GM18511 (cell line): ENCODE measurements around the gene FAAP20.

ENCODE experiments used
- ATAC-seq: cut with Tn5 transposase; IDR thresholded peaks from one replicate; pipeline ENCODE4 v1.9.1; 2021; ENCODE audit warnings: mild to moderate bottlenecking, moderate library complexity; ENCODE audit not compliant: unreplicated experiment

Gene FAAP20

DNA sequence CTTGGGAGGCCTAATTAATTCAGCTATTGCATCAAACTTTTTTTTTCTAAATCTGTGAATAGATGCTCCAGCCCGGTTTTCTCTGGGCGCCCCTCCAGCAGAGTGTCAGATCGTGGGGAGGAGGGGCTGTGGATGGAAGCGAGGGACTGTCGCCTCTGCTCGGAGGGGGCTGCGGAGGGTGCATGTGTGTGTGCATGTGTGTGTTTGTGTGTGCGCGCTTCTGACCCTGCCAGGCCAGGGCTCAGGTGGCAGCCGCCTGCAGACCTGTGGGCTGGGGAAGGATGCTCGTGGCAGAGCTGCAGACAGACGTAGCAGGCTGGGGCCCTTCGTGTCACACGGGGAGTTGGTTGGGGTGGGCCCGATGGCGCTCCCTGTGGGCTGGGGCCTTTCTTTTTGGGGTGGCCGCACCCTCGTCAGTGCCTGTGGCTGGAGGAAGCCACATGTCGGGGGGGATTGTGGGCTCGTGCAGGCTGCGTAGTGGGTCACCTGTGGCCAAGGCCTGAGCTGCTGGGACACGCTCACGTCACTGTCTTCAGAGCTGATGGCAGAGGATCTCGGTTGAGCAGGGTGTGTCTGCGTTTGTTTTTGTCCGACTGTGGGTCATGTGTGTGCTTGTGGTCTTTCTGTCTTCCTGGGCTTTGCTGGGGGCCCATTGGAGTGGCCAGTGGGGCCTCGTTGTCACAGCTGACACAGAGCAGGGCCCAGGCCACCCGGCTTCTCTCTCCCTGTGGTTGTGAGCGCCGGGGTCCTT is 36.4 kb upstream of the FAAP20 start:
- ATAC-seq = no peak

DNA sequence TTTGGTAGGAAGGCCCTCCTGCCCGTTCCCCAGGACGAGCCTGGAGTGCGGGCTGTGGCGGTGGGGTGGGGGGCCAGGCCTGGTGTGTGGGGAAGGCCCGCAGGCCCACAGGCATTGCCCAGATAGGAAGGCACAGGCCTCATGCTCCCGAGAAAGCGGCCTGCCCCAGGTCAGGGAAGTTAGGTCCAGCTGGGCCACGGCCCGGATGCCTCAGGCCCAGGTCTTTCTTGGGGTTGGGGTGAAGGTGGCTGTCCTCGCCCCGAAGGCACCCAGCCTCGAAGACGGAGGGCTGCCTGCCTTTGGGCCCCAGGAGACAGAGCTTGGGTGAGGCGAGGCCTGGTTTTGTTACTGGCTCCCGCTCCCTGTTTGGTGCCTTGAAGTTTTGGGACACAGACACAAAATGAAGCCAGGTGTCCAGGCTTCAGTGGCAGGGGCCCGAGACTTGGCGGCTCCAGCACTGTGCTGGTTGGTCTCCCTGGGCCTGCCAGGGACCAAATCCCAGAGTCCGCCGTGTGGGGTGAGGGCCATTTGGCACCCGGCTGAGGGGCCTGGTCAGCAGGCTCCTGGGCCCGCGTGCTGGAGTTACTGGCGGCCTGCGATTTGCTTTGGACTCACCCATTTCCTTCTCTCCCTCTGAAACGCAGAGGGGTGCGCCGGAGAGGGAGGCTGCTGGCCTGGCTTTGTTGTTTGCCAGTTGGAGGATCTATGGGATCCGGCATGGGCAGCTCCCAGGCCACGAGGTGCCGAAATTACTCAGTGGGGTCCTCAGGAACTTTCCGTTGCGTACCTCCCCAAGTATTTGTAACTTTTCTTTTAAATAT is 35.5 kb upstream of the FAAP20 start:
- no peak for ATAC-seq

DNA sequence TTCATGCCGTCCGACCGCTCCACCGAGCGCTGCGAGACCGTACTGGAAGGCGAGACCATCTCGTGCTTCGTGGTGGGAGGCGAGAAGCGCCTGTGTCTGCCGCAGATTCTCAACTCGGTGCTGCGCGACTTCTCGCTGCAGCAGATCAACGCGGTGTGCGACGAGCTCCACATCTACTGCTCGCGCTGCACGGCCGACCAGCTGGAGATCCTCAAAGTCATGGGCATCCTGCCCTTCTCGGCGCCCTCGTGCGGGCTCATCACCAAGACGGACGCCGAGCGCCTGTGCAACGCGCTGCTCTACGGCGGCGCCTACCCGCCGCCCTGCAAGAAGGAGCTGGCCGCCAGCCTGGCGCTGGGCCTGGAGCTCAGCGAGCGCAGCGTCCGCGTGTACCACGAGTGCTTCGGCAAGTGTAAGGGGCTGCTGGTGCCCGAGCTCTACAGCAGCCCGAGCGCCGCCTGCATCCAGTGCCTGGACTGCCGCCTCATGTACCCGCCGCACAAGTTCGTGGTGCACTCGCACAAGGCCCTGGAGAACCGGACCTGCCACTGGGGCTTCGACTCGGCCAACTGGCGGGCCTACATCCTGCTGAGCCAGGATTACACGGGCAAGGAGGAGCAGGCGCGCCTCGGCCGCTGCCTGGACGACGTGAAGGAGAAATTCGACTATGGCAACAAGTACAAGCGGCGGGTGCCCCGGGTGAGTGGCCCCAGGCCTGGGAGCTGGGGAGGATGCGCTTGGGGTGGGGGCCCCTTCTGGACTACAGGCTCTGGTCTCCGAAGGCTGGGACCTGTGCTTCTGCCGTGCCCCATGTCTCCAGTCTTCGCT is 34.7 kb upstream of the FAAP20 start:
- ATAC-seq = no peak

DNA sequence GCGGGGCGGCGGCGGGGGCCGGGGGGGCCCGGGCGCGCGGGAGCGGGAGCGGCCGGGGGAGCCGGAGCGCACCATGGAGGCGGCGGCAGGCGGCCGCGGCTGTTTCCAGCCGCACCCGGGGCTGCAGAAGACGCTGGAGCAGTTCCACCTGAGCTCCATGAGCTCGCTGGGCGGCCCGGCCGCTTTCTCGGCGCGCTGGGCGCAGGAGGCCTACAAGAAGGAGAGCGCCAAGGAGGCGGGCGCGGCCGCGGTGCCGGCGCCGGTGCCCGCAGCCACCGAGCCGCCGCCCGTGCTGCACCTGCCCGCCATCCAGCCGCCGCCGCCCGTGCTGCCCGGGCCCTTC is 34.1 kb upstream of the FAAP20 start:
- no peak for ATAC-seq

DNA sequence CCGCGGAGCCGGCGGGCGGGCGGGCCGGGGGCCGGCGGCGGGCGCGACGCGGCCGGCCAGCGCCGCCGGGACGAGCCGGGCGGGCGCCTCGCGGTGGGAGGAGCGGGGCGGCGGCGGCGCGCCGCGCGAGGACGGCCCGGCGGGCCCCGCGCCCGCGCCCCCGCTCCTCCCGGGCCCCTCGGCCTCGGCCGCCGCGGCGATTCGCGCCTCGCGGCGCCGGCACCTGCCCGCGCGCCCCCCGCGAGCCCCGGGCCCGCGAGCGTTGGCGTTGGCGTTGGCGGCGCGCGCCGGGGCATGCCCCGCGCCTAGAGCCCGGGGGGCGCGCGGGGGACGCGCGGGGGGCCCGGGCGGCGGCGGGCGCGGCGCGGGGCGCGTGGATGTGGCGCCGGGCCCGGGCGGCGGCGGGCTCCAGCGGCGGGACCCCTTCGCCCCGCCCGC is 33.6 kb upstream of the FAAP20 start, which contains the start of gene SKI:
SKI (plus strand) TSS at position 163 of the 438 bp plus-strand sequence. CDS start 448 bp downstream, outside the sequence.
- ATAC-seq = no peak

DNA sequence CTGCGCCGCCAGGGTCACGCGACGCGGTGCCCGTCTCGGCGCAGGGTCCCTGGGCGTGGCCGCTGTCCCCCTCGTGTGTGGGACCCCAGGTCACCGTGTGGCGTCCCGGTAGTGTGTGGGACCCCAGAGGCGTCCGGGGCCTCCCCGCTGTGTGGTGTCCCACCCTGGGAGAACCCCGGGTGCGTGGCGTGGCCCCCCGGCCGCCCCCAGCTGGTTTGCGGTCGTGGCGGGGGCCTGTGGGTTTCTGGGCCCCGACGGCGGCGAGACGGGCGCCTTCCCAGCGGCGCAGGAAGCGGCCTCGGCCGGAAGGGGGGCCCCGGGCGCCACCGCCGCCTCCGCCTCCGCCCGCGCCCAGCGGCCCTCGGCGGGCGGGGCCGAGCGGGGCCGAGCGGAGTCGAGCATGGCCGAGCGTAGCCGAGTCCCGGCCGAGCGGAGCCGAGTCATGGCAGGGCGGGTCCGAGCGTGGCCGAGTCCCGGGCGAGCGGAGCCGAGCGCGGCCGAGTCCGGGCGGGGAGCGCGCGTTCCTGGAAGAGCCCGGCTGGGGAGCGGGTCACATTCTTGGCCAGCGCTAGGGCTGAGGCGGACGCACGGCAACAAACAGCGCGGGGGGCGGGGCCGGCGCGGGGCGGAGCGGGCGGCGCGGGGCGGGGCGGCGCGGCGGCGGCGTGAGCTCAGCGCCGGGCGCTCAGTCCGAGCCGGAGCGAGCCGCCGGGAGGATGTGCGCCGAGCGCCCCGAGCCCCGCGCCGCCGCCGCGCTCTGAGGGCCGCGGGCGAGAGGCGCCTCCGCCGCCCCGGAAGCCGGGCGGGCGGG is 33.0 kb upstream of the FAAP20 start:
- peak; percentile 85 for ATAC-seq

DNA sequence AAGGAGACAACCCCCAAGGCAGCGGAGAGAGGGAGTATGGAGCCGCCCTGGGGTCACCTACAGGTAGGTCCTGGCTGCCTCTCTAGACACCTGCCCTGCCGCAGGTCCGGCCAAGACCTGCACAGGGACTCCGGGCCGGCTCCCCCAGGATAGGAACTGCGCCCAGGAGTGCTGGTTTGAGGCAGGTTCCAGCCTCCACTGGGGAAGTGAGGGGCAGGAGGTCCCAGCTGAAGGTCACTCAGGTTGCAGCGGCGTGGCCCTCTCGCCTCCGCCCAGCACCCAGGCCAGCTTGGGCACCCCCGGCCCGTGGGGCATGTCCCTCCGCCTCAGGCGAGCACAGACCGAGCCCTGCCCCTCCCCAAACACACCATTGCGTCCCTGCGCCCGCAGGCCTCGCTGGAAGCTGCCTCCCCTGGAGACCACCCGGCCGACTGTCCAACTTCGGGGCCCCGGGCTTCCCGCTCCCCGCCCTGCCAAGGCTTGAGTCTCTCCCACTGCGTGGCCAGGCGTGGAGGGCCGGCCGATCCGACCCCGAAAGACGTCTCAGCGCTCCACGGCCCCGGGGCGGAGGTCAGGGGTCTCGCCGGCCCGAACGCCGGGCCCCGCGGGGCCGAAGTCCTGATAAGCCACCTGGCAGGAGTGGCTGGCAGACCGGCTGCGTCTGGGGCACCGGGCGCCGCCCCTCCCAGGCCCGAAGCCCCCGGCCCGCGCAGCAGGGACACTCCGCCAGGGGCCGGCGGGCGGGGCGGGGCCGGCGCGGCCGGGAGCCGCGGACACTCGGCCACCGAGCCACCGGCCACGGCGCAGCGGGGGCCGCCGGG is 32.2 kb upstream of the FAAP20 start:
- no peak for ATAC-seq

DNA sequence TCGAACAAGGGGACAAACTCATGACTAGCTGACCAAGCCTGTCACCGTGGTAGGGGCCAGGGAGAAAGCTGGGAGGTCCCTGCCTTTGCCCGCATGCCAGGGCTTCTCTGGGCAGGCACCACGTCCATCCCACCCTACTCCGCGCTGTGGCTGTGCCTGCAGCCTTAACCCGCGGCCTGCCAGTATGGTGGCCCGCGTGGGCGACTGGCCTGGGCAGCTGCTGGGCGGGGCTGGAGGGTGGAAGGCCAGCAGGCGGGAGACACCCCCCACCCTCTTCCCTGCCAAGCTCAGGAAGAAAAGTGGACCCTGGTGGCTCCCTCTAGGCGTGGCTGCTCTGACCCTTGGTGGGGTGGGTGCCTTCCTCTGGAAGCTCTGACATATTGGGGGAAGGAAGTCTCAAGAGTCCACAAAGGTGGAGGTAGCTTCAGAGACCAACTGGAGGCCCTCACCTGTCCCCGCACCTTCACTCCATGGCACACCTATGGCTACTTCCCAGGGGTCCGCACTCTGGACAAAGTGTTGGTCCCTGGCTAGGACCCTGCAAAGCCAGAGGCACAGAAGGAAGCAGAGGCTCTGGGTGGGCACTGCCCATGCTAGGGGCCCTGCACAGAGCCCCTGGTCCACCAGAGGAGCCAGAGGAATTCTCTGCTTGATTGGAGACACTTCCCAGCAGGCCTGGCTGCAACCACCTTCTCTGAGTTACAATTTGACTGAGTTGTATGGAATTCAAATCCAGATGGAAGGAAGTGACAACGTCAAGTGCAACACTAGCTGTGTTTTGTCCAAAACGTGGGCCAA is 30.3 kb upstream of the FAAP20 start:
- no peak for ATAC-seq

DNA sequence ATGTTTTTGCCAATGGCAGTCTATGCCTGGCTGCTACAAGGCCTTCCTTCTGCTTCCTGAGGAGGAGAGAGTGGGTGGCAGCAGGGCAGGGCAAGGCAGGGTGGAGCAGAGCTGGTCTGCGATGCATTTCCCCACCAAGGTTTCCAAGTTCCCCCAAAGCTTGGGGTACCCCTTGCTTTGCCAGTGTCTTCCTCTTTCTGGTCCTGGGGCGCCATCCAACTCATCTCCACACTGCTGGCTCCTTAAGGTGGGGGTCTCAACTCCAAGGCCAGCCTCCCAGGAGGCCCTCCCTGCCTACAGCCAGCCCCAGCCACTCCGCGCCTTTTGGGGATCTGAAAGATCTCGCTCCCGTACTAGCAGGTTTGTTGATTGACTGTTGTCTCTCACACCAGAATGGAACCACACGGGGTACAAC is 29.6 kb upstream of the FAAP20 start:
- no peak for ATAC-seq

DNA sequence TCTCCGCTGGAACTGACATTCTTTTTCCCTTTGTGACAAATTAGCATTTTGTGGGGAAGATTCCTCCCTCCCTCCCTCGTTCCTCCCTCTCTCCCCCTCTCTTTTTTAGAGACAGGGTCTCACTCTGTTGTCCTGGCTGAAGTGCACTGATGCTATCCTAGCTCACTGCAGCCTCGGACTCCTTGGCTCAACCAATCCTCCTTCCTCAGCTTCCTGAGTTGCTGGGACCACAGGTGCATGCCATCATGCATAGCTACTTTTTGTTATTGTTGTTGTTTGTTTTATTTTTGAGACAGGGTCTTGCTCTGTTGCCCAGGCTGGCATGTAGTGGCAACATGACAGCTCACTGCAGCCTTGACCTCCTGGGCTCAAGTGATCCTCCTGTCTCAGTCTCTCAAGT is 26.7 kb upstream of the FAAP20 start:
- ATAC-seq = no peak

DNA sequence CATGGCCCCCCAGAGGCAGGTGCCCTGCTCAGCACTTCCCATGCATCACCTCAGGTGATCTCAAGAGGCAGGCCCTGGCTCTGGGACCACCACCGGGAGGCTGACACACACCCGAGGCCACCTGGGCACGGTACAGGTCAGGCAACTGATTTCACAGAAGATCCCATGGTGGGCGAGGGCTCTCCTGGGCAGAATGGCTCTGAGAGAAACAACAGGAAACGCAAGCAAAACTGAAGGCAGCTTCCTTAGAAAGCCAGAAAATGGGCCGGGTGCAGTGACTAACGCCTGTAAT is 22.1 kb upstream of the FAAP20 start:
- no peak for ATAC-seq

DNA sequence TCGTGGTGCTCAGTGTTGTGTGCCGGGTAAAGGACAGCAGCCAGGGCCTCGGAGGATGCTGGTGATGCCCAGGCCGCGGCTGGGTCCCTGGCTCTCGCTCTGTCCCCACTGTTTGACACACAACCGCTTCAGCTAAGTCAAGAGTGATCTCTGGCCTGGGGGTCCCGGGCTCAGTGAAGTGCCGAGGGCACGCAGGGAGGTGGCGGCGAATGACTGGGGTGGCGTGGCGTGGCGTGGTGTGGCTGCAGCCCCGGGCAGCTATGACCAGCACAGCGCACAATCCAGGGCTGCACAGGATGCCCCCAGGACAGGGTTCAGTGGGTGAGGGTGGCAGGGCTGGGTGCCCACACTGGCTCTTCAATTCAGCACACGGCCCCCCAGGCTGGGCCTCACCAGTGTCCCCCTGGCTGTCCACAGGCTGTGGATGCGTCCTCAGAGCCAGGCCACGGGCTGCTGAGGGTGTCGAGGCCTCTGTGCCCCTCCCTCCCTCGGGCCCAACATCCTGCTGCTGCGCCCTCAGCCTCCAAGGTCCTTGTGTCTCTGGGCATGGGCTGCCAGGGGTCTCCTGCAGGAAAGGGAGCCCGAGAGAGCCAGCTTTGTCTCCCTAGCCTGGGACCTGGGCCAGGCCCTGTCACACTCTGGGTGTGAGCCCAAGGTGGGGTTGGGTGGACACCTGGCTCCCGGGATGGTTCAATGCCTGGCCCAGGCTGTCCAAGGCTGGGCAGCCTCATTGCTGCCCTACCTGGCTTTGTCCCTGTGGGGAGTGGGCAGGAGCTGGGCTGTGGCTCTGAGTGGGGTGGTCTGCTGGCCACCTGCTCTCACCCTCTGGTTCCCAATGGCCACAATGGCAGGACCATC is 21.6 kb upstream of the FAAP20 start:
- ATAC-seq = no peak

DNA sequence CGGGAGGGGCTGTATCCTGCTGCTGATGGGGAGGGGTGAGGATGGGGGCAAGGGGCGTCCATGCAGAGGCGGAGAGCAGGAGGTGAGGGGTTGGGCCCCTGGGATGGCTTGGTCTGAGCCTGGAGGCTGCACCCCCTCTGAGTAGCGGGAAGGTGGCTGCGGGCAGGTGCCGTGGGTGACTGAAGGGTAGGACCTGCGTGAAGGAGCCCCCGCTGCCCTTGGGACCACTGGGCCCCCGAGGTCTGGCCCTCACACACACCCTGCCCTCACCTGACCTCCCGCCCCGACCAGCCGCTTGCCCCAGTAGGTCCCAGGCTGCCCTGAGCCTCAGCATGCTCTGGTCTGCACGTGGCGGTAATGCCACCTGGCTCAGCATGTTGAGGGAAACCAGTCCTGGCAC is 20.8 kb upstream of the FAAP20 start:
- ATAC-seq = no peak

DNA sequence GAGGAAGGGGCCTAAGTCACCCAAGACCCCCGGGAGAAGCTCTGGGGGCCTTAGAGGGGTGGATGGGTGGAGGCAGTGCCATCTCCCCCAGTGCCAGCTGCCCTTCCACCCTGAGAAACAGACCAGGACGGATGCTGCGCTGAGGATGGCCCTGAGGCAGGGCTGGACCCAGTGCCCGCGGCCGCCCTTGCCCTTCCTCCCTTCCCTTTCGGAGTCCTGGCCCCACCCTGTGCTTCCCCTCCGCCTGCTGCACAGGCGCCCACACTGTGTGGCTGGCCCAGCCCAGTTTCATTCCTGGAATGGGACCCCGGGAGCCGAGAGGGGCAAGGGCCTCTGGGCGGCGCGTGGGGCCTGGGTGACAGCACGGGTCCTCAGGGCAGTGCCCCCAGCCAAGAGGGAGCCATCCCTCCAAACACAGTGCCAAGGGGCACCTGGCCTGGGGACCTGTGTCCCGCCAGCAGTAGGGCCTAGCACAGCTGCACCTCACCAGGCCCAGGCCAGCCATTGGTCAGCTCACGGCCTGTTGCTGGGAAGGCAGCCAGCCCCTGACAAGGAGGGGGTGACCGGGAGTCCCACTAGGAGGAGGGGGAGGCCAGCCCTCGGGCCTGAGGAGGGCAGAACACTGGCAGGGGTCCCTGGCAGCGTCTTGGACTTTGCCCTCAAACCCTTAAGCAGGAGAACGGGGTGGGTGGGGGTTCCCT is 20.1 kb upstream of the FAAP20 start:
- no peak for ATAC-seq

DNA sequence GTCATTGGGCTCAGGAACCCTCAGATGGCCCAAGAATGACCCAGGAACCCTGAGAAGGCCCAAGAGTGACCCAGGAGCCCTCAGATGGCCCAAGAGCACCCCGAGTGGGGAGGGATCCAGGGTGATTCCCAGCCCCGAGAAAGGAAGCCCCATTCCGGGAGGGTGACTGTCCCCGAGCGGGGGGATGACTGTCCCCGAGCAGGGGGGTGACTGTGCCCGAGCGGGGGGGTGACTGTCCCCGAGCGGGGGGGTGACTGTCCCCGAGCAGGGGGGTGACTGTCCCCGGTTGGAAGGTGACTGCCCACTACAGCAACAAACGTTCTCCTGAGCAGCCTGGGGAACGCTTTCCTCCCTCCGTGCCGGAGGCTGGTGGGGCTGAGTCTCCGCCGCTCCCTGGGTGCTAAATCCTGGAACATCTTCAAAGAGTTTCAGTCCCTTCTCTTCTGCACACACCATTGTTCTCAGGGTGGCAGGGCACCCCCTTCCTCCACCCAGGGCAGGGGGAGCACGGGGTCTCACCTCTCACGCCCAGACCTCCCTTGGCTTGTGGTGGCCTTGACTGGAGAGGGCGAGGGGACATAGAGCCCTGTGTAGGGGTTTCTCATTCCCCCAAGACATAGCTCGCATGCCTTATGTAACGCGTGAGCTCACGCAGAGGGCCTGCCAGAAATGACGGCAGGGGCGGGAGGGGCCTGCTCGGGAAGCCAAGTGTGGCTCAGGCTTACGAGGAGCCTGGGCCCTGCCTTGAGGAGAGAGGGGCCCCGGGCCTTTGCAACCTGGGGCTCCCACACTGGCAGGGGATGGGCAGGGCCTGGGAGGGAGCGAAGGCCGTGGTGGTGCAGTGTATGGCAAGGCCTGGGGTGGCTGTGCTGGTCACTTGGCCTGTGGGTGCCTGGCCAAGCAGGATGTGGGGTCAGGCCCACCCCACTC is 19.3 kb upstream of the FAAP20 start:
- no peak for ATAC-seq
